ENCODE measurements around the gene PPIE.

PPIE gene

DNA sequence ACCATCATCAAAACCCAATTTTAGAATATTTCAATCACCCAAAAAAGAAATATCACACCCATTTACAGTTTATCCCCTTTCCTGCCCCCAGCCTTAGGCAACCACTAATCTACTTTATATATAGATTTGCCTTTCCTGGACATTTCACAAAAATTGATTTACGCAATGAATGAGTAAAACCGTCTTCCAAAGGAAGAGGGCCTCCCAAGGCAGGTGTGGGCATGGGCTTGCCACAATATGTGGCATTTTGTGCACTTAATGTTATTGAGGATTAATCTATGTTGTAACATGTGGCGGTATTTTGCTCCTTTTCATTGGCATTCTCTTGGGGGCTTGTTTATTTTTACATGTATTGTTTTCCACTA lies 61.8 kb downstream of the PPIE start:
- DNase-seq (ENCODE audit: low read depth in 3 of 3, low spot score in 1 of 3) = no peak

DNA sequence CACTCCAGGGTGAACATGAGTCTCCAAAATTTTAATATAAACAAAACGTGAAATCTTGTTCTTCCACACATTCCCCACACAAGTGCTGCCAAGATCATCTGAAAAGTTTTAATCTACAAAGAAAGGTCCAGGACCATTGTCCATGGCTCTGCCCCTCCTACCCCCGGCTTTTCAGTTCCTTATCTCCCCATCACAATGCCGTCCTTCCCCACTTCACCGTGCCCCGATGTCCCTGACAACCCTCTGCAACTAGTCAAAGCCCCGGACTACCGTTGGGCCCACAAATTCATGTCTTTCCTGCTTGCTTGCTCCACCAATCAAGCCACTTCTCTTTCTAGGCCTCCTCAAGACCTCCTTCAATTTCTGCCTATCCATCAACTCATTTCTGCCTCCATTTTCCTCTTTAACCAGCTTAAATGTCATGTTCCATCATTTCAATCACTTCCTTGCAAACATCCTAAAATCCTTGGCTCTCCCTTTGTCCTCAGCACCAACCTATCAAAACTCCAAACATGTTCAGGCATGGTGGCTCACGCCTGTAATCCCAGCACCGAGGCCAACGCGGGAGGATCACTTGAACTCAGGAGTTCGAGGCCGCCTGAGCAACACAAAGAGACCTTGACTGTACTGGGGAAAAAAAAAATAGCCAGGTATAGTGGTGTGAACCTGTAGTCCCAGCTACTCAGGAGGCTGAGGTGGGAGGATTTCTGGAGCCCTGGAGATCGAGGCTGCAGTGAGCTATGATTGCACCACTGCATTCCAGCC lies 64.0 kb downstream of the PPIE start:
- no peak for DNase-seq (ENCODE audit: low read depth in 3 of 3, low spot score in 1 of 3)

DNA sequence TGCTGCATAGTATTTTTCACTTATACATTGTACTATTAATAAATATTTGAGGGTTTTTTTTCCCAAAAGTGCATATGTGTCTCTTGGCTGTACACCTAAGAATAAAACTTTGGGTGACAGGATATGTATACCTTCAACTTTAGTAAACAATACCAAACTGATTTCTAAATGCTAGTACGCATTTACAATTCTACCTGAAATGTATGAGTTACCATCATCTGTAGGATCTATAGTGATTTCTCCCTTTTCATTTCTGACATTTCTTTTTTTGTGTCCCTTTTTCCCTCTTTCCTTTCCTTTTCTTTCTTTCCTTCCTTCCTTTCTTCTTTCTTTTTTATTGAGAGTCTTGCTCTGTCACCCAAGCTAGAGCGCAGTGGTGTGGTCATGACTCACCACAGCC lies 66.7 kb downstream of the PPIE start:
- DNase-seq (ENCODE audit: low read depth in 3 of 3, low spot score in 1 of 3) = no peak

DNA sequence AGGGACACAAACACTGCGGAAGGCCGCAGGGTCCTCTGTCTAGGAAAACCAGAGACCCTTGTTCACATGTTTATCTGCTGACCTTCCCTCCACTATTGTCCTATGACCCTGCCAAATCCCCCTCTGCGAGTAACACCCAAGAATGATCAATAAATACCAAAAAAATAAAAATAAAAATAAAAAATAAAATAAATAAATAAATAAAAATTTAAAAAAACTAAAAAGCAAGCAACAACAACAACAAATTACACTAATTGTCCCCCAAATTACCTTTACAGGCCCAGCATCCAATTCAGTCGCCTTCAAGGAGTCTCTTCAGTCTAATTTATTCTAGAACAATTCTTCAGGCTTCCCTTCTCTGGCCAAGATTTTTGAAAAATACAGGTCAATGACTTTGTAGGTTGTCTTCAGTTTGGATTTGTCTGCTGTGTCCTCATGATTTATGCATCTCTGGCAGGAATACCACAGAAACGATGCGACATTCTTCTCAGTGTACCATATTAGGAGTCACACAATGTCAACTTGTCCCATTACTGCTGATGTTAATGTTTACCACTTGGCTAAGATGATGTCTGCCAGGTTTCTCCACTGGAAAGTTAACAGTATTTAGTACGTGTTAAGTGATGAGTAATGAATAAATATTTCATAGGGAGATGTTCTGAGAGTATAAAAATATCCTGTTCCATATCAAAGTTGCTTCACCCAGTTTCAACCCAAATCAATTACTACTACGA lies 70.3 kb downstream of the PPIE start:
- no peak for DNase-seq (ENCODE audit: low read depth in 3 of 3, low spot score in 1 of 3)

DNA sequence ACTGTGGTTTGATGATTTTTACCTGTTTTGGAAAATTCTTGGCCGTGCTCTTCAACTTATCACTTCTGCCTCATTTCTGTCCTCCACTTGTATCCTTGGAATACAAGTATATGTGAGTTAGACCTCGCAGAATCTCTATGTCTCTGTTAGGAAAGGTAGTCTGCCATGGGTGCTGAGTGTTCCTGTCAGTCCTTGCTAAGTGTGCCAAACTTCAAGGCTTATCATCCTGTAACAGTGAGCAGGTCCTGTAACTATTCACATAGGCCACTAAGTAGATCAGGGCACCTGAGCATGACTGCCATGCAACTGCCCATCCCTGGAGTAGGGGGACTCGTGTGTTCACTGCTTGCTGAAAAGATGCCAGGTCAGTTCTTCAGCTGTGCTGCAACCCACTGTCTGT lies 74.2 kb downstream of the PPIE start:
- no peak for DNase-seq (ENCODE audit: low read depth in 3 of 3, low spot score in 1 of 3)

All from stimulated activated CD4-positive, alpha-beta T cell treated with anti-CD3 and anti-CD28 coated beads, TNF-alpha, amount 100 ng/mL, for 1 hour (primary cell).